ENCODE measurements around the gene OR2M2.

- TF ChIP-seq POLR2A (IDR thresholded peaks at IDR 0.05; ENCODE audit: borderline replicate concordance, extremely low read depth, insufficient read depth, insufficient read length), result no peak
- TF ChIP-seq REST (IDR thresholded peaks at IDR 0.05; ENCODE audit: low read depth), result no peak
- no peak for TF ChIP-seq RAD21 (IDR thresholded peaks at IDR 0.05; ENCODE audit: low read depth)
- TF ChIP-seq CTCF (IDR thresholded peaks at IDR 0.05 in 2 of 3, conservative IDR thresholded peaks at IDR 0.05 in 1 of 3; ENCODE audit: borderline replicate concordance in 1 of 3, insufficient read depth in 1 of 3, low read depth in 2 of 3, low read length in 2 of 3), result no peak
- no peak for TF ChIP-seq FOSL1 (IDR thresholded peaks at IDR 0.05; ENCODE audit: low read depth)
- TF ChIP-seq POLR2AphosphoS5 (IDR thresholded peaks at IDR 0.05; ENCODE audit: low read depth, low read length), result no peak
- no peak for TF ChIP-seq EZH2phosphoT487 (IDR thresholded peaks at IDR 0.05; ENCODE audit: borderline replicate concordance)
Observed at GRCh38 chr1:248183996-248184395, 9.4 kb downstream of the OR2M2 start.
